ENCODE data around the gene EID3. TPM values are rescaled to one million over a fixed set of nuclear protein-coding genes. Genes with fewer than 3 reads are reported as not detected.

The EID3 gene
- total and polyA plus RNA-seq, 9 of the 15 experiments (the other 6 are each of a cell fraction or from before 2014, with no cell fraction given), result 0.07 to 3.5 (median 0.42) TPM

- TF ChIP-seq ZNF668 (CRISPR knock-in tag; IDR thresholded peaks at IDR 0.05) (no peak), POLR2G (IDR thresholded peaks at IDR 0.05; ENCODE audit: low read depth, low read length) (peak; percentile 57), ZNF644 (tag; IDR thresholded peaks at IDR 0.05; ENCODE audit: low read depth) (no peak), SMARCB1 (IDR thresholded peaks at IDR 0.05; ENCODE audit: insufficient read length, low read depth) (no peak), CEBPB (tag; IDR thresholded peaks at IDR 0.05) (no peak), NBN (IDR thresholded peaks at IDR 0.05; ENCODE audit: low read depth) (no peak), ZBTB12 (CRISPR knock-in tag; IDR thresholded peaks at IDR 0.05) (no peak), HES1 (IDR thresholded peaks at IDR 0.05; ENCODE audit: low read depth) (no peak), ARID4B (CRISPR knock-in tag; IDR thresholded peaks at IDR 0.05) (no peak), ZNF274 (IDR thresholded peaks at IDR 0.05; ENCODE audit: borderline replicate concordance, low read depth, low read length) (no peak), RBM22 (IDR thresholded peaks at IDR 0.05; ENCODE audit: low read depth, low read length, poor library complexity, severe bottlenecking) (peak; percentile 24), TFAP4 (CRISPR knock-in tag; IDR thresholded peaks at IDR 0.05; ENCODE audit: borderline replicate concordance) (no peak), ZNF398 (CRISPR knock-in tag; IDR thresholded peaks at IDR 0.05) (no peak)
These were observed at the start of gene EID3 (continued) for GRCh38 chr12:104303538-104304151.
